GM12865 (cell line): ENCODE data around the gene PAF1.
A peak's percentile ranks its signal among the peaks of the same experiment; 100 is the strongest.

Experiments
- DNase-seq: peaks from one replicate; pipeline ENCODE4 v3.0.0; 2010; ENCODE audit warnings: low read depth
- H3K4me3 ChIP-seq: 2 replicates; pipeline ENCODE4 v1.5.1; 2011; ENCODE audit warnings: mild to moderate bottlenecking, low read depth, low read length, control low read depth
- CTCF ChIP-seq: IDR thresholded peaks from 2 replicates; pipeline ENCODE4 v1.5.1; 2011; ENCODE audit warnings: low read length, control low read depth, low read depth, inconsistent platforms; ENCODE audit not compliant: insufficient read depth; ENCODE audit errors: missing control alignments

Gene PAF1

GRCh38 chr19:39416152-39417120 lies 25.5 kb upstream of the PAF1 start:
- DNase-seq: no peak

GRCh38 chr19:39415111-39416046 lies 24.5 kb upstream of the PAF1 start:
- no peak overlapping the region for H3K4me3 ChIP-seq
- DNase-seq: no peak
- no peak for TF ChIP-seq CTCF

More at GRCh38 chr19:39416152-39417120, 25.5 kb upstream of the PAF1 start:
- TF ChIP-seq CTCF: no peak
- H3K4me3 ChIP-seq: no peak overlapping the region

- TF ChIP-seq CTCF: peak; percentile 11
Observed at GRCh38 chr19:39413911-39414608, 23.2 kb upstream of the PAF1 start.

GRCh38 chr19:39413272-39413910 lies 22.5 kb upstream of the PAF1 start:
- no peak for TF ChIP-seq CTCF
- H3K4me3 ChIP-seq: peak overlapping the region; percentile 86
- DNase-seq: peak; percentile 56

More at GRCh38 chr19:39413911-39414608, 23.2 kb upstream of the PAF1 start:
- no peak for DNase-seq
- peak overlapping the region; percentile 86 for H3K4me3 ChIP-seq

- H3K4me3 ChIP-seq: peak overlapping the region; percentile 86
- no peak for TF ChIP-seq CTCF
- DNase-seq: no peak
Observed at GRCh38 chr19:39412867-39413271, 22.0 kb upstream of the PAF1 start.

GRCh38 chr19:39412100-39412866 lies 21.4 kb upstream of the PAF1 start, which contains the start of gene PLEKHG2:
TSS of gene PLEKHG2 (plus strand) at chr19:39412669. CDS start at chr19:39414087, 1,418 bp downstream.
- DNase-seq: peak; percentile 100
- peak; percentile 86 for TF ChIP-seq CTCF
- H3K4me3 ChIP-seq: peak within 1 kb of the TSS; percentile 86
